Activated CD4-positive, CD25-positive, alpha-beta regulatory T cell (primary cell): ENCODE results near the gene BPGM.

Experiments
- DNase-seq, 4 experiments: peaks; one replicate each; lab custom pipeline; 2025; lab: John Stamatoyannopoulos, UW

BPGM gene

GRCh38 chr7:134646425-134647305, at the start of gene BPGM:
TSS of gene BPGM (plus strand) at chr7:134646853. CDS start at chr7:134661508, 14,655 bp downstream.
- DNase-seq, result peak; percentile 86 to 92 (median 90)

- no peak for DNase-seq
Observed at GRCh38 chr7:134599371-134599770, 47.3 kb upstream of the BPGM start.

- DNase-seq, result no peak
Observed at GRCh38 chr7:134601459-134601858, 45.2 kb upstream of the BPGM start.

DNA sequence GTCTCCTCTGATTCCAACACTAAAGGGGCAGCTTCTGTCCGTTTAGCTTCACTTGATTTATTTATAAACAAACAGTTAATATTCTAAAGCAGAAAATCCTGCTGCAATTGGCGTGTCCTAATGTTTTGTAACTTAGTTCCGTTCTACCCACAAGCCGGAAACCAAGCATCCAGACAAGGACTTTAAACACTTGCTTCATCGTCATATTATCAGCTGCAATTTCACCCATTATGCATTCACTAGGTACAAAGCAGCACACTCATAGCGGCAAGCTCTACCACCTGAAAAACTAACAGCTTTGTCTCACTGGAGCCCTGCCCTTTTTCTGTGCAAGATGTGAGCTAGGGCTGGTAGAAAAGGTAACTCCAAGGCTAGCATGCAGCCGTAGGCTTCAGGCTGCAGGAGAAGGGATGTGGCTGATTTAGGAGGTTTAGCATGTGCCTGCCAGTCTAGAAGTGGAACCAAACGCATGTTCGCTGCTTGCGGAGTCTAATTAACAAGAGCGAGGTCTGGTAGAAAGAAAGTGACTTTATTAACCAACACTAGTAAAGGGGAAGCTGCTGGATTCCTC, 43.7 kb upstream of the BPGM start:
- DNase-seq, result no peak

DNA sequence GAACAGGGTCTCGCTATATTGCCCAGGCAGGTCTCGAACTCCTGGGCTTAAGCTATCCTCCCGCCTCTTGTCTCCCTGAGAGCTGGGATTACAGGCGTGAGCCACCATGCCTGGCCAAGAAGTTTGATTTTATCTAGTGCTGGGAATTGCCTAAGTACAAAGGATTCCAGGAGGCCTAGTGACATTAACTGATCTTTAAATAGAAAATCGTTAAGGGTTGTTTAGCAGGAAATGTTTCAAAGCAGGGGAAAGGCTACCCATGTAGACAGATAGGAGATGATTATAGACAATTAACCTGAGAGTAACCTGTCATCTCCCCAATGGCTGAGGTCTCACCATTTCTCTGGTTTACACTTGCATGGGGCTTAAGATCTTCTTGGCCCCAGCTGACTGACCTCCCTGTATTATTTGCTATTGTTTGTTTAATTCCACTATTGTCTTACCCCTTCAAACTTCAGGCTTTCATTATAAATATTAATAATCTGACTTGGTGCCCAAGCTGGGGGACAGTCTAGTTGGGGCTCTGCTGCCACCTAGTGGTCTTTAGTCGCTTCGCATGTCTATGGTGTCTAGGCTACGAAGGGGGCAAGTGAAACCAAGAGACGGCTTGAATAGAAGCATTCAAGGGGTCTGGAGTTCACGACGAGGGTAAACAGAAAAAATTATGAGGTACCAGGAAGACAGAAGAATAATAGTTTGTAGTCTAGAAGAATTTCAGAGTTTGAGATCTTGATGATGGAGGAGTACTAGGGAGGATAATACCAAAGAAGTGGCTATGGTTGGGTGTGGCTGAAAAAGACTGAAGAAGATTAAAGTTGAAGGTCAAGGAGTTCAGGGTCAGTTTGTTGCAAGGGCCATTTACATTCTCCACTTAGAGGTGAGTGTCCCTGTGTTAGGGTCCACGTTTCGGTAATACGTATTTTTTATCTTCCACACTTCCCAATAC, 40.4 kb upstream of the BPGM start:
- peak; percentile 7 to 39 (median 26) for DNase-seq

- DNase-seq, result no peak
Observed at GRCh38 chr7:134611611-134612151, 35.0 kb upstream of the BPGM start.

GRCh38 chr7:134612197-134612596, 34.5 kb upstream of the BPGM start:
- DNase-seq, result no peak

DNA sequence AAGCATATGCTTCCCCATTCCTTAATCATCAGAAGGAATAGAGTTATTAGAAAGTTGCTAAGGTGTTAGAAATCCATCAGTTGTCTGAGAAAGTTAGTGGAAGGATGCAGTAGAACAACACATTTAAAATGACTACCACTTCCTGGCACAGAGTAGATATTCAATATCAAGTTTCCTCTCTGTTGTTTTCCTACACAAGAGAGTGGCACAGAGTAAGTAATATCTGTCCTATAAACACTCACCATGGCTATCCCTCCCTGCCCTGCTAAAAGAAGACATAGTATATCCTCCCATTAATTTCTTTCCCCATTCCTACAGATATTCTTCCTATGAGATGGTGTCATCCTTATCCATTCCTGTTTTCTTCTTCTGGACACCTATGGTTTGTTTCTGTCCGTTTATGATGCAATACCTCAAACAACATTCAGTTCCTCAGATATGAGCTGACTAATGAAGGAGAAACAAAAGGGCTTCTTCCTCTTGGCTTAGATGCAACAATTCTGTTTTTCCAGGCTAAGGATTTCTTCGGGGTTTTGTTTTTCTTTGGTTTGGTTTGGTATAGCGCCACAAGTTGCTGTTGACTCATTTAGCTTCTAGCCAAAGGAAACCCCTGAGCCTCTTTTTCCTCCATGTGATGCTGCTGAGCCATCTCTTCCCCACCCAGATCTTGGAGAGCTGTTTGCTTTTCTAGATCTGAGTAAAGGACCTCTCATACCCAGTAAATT, 32.9 kb upstream of the BPGM start:
- DNase-seq, result no peak

GRCh38 chr7:134616611-134617010, 30.0 kb upstream of the BPGM start:
- no peak for DNase-seq

- no peak for DNase-seq
Observed at GRCh38 chr7:134618756-134619530, 27.7 kb upstream of the BPGM start.

DNA sequence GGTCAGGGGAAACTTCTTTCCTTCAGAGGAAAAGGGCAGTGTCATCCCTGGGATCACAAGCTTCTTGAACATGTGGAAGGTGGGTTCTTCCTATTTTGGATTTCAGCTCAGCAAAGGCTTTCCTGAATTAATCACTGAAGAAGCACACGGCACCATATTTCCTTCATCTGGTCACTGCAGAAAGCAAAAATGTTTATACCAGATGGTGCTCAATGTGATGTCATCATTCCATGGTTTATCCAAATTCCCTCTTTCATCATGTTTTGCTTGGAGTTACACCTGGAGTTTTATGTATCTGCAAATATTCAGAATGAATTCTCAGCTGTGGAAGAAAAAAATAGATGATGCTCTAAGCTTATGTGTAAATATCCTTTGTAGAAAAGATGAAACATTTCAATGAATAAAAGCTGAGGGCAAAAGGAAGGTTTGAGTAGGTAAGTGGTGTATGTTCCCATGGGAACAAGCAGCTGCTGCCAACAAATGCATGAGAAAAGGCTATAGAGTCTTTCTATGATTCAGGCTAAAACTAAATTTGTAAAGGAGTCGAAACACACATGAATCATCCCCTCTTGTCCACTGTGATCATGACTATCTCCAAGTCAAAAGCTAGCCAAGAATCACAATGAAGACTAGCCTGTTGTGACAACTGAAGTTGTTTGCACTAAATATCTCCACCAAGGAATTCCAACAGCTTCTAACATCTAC, 26.9 kb upstream of the BPGM start:
- DNase-seq, result no peak

DNA sequence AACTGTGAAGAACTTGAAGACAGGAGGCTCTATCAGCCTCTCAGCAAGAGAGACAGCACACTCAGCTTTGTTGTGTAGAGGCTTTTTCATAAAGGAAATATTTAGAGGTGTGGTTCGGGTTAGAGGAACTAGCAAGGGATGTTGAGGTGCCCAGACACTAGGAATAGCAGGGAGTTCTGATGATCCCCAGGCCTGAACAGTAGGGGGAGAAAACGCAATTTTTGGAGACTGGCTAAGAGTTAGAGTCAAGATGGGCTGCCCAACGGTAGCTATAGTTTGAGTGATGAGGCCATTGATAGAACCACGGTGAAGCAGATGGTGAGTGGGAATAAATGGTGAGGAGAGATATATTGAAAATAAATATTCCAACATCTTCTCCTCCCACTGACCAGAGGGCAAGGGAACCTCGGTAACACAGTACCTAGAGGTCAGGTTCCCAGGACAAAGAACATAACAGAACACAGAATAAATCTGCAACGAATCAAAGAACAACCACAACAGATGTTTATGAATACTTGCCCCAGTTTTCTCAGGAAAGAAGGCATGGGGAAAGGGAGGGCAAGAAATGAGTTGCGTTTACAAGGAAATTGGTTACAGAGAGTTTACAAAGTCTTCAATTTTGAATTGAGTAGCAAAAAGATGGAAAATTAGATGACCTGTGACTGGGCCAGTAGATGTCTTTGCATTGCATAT, 24.2 kb upstream of the BPGM start:
- no peak for DNase-seq

- DNase-seq, result no peak
Observed at GRCh38 chr7:134623193-134623592, 23.5 kb upstream of the BPGM start.

GRCh38 chr7:134625550-134625949, 21.1 kb upstream of the BPGM start:
- DNase-seq, result no peak

- DNase-seq, result no peak
Observed at GRCh38 chr7:134627109-134627774, 19.4 kb upstream of the BPGM start.

DNA sequence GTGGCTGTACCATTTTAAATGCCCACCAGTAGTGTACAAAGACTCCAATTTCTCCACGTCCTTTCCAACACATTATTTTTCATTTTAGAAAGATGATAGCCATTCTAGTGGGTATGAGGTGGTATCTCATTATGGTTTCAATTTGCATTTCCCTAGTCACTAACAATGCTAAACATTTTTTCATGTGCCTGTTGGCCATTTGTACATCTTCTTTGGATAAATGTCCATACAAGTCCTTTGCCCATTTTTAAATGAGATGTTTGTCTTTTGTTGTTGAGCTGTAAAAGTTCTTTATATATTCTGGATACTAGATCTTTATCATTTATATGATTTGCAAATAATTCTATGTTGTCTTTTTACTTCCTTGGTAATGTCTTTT, 18.9 kb upstream of the BPGM start:
- DNase-seq, result no peak

- no peak for DNase-seq
Observed at GRCh38 chr7:134629445-134629844, 17.2 kb upstream of the BPGM start.

DNA sequence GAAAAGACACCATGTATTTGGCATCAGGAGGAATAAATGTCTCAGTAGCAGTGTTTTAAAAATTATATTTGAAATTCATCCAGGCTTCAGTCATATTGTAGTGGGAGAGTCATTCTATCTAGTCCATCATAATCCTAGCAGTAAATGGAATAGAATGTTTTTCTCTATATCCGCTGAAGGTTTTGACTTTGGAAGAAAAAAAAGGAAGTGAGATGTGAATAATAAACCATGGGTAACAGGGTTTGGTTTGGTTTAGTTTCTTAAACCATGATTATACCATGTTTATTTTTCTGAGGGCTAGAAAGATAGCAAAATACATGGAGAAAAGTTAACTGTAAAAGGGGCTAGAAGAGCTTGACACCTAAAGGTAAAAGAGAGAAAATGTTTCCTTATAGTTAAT, 16.4 kb upstream of the BPGM start:
- DNase-seq, result no peak

GRCh38 chr7:134630893-134631292, 15.8 kb upstream of the BPGM start:
- no peak for DNase-seq
